RPMI7951 (cell line): ENCODE measurements around the gene IRF2. TPM values are rescaled to one million over a fixed set of nuclear protein-coding genes. Genes with fewer than 3 reads are reported as not detected.
"Not testable (repeated sequence)": the region's sequence is repeated elsewhere in the genome, so short reads cannot be mapped to it uniquely, and the experiment has no call there.

Experiments used
- DNase-seq: peaks from one replicate; pipeline ENCODE4 v3.0.0-alpha.2; 2012; ENCODE audit warnings: low read depth
- total RNA-seq: library from RNA; depleted of rRNA; stranded (reverse); fragments of >200 nt; shearing (Covaris generic); gene quantifications from 2 replicates; pipeline ENCODE4 v1.2.3, GENCODE V29; 2014; rRNA removed

The IRF2 gene
- total RNA-seq, 1 experiment from 2014 or later: 43.3 TPM

GRCh38 chr4:184347251-184348239 lies 126.8 kb downstream of the IRF2 start:
- no peak for DNase-seq

- no peak for DNase-seq
These were observed 127.7 kb downstream of the IRF2 start for GRCh38 chr4:184346682-184347081.

DNA sequence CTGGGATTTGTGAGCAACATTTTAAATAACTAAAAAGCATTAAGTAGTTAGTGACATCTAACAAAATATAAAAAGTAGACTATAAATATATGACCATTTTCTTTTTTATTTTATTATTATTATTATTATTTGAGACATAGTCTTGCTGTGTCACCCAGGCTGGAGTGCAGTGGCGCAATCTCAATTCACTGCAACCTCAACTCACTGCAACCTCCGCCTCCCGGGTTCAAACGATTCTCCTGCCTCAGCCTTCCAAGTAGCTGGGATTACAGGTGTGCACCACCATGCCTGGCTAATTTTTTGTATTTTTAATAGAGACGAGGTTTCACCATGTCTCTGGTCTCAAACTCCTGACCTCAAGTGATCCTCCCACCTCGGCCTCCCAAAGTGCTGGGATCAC lies 128.1 kb downstream of the IRF2 start:
- not testable (repeated sequence) for DNase-seq

- DNase-seq: no peak
These were observed 128.8 kb downstream of the IRF2 start for GRCh38 chr4:184345573-184345922.

GRCh38 chr4:184344899-184345572 lies 129.3 kb downstream of the IRF2 start:
- no peak for DNase-seq

- no peak for DNase-seq
These were observed 129.9 kb downstream of the IRF2 start for GRCh38 chr4:184344435-184344834.

- peak; percentile 78 for DNase-seq
These were observed 130.7 kb downstream of the IRF2 start for GRCh38 chr4:184343502-184344177.

DNA sequence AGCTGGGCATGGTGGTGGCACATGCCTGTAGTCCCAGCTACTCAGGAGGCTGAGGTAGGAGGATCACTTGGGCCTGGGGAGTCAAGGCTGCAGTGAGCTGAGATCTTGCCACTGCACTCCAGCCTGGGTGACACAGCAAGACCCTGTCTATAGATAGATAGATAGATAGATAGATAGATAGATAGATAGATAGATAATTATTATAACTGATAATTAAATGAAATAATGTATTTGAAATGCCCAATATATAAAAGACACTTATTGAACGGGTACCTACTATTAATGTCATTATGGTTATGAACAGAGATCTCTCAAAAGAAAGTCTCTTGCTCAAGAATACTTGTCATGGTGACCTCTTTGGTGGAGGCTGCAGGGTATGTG lies 131.5 kb downstream of the IRF2 start:
- DNase-seq: not testable (repeated sequence)

- DNase-seq: no peak
These were observed 132.0 kb downstream of the IRF2 start for GRCh38 chr4:184342167-184342856.

DNA sequence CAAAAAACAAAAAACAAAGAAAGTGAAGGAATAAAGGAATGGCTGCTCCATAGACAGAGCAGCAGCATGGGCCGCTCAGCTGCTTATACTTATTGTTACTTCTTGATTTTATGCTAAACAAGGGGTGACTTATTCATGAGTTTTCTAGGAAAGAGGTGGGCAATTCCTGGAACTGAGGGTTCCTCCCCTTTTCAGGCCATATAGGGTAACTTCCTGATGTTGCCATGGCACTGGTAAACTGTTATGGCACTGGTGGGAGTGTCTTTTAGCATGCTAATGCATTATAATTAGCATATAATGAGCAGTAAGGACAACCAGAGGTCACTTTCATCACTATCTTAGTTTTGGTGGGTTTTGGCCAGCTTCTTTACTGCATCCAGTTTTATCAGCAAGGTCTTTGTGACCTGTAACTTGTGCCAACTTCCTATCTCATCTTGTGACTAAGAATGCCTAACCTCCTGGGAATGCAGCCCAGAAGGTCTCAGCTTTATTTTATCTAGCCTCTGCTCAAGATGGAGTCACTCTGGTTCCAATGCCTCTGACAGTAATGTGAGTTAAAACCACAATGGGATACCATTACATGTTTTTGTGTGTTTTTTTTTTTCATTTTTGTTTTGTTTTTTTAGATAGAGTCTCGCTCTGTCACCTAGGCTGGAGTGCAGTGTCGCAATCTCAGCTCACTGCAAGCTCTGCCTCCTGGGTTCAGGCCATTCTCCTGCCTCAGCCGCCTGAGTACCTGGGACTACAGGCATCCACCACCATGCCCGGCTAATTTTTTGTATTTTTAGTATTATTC lies 134.8 kb downstream of the IRF2 start:
- DNase-seq: peak; percentile 71

- DNase-seq: no peak
These were observed 136.4 kb downstream of the IRF2 start for GRCh38 chr4:184337907-184338306.

Other genes starting within 250 kb of the IRF2 start
- gene CASP3, start 174.9 kb upstream of the IRF2 start, total RNA-seq: 50.8 and 56.1 TPM in 2 replicates
- 23.7 and 30.9 TPM in 2 replicates for gene PRIMPOL, start 175.2 kb upstream of the IRF2 start, total RNA-seq